Activated gamma-delta T cell treated with anti-CD3 and anti-CD28 coated beads, Interleukin-2, amount 50 U/mL, for 16 hours (primary cell): Measurements from ENCODE around the gene HBG1.
"Not testable (repeated sequence)": the region's sequence is repeated elsewhere in the genome, so short reads cannot be mapped to it uniquely, and the experiment has no call there.

Source experiments
- DNase-seq: peaks from one replicate; pipeline ENCODE4 v3.0.0-alpha.2; 2020; ENCODE audit warnings: low read depth

The HBG1 gene

GRCh38 chr11:5249807-5250396, at the start of gene HBG1:
Gene HBG1 (minus strand): TSS chr11:5249857. CDS start chr11:5249804, 53 bp downstream.
- not testable (repeated sequence) for DNase-seq

- no peak for DNase-seq
Observed at GRCh38 chr11:5298451-5298850, 48.8 kb upstream of the HBG1 start.

- no peak for DNase-seq
Observed at GRCh38 chr11:5297721-5298323, 48.2 kb upstream of the HBG1 start.

- not testable (repeated sequence) for DNase-seq
Observed at GRCh38 chr11:5294342-5294995, 44.8 kb upstream of the HBG1 start.

GRCh38 chr11:5293028-5293427, 43.4 kb upstream of the HBG1 start:
- DNase-seq, result no peak

- no peak for DNase-seq
Observed at GRCh38 chr11:5291207-5291838, 41.7 kb upstream of the HBG1 start.

- DNase-seq, result no peak
Observed at GRCh38 chr11:5290106-5290505, 40.4 kb upstream of the HBG1 start.

GRCh38 chr11:5289696-5290095, 40.0 kb upstream of the HBG1 start:
- DNase-seq, result no peak

GRCh38 chr11:5288906-5289550, 39.4 kb upstream of the HBG1 start:
- DNase-seq, result no peak

GRCh38 chr11:5288108-5288905, 38.6 kb upstream of the HBG1 start:
- DNase-seq, result no peak

- DNase-seq, result no peak
Observed at GRCh38 chr11:5286901-5287300, 37.2 kb upstream of the HBG1 start.

- no peak for DNase-seq
Observed at GRCh38 chr11:5286351-5286750, 36.7 kb upstream of the HBG1 start.

GRCh38 chr11:5285703-5286340, 36.2 kb upstream of the HBG1 start:
- no peak for DNase-seq

- no peak for DNase-seq
Observed at GRCh38 chr11:5284637-5285036, 35.0 kb upstream of the HBG1 start.

GRCh38 chr11:5283882-5284281, 34.2 kb upstream of the HBG1 start:
- no peak for DNase-seq

GRCh38 chr11:5283086-5283485, 33.4 kb upstream of the HBG1 start:
- DNase-seq, result no peak

- no peak for DNase-seq
Observed at GRCh38 chr11:5282628-5283027, 33.0 kb upstream of the HBG1 start.

GRCh38 chr11:5281596-5281995, 31.9 kb upstream of the HBG1 start:
- no peak for DNase-seq

GRCh38 chr11:5280582-5281102, 31.0 kb upstream of the HBG1 start:
- DNase-seq, result no peak

- DNase-seq, result no peak
Observed at GRCh38 chr11:5279471-5280090, 29.9 kb upstream of the HBG1 start.
